HG03045 (cell line): ENCODE results near the gene FIGLA.
"Not testable (repeated sequence)": the region's sequence is repeated elsewhere in the genome, so short reads cannot be mapped to it uniquely, and the experiment has no call there.

Experiments
- ATAC-seq: cut with Tn5 transposase; IDR thresholded peaks from one replicate; pipeline ENCODE4 v1.9.1; 2021; ENCODE audit warnings: mild to moderate bottlenecking, moderate library complexity; ENCODE audit not compliant: unreplicated experiment

Gene FIGLA

GRCh38 chr2:70747284-70747683, 43.2 kb downstream of the FIGLA start:
- no peak for ATAC-seq

- ATAC-seq = no peak
These were observed 44.1 kb downstream of the FIGLA start for GRCh38 chr2:70746094-70746974.

GRCh38 chr2:70745276-70745825, 45.1 kb downstream of the FIGLA start:
- ATAC-seq = no peak

GRCh38 chr2:70744397-70744796, 46.0 kb downstream of the FIGLA start:
- no peak for ATAC-seq

GRCh38 chr2:70743677-70744076, 46.8 kb downstream of the FIGLA start:
- no peak for ATAC-seq

GRCh38 chr2:70743068-70743467, 47.4 kb downstream of the FIGLA start:
- no peak for ATAC-seq

GRCh38 chr2:70739492-70739891, 51.0 kb downstream of the FIGLA start:
- not testable (repeated sequence) for ATAC-seq

- ATAC-seq = no peak
These were observed 52.3 kb downstream of the FIGLA start for GRCh38 chr2:70738159-70738558.

- ATAC-seq = no peak
These were observed 55.4 kb downstream of the FIGLA start for GRCh38 chr2:70735071-70735470.

GRCh38 chr2:70733646-70734180, 56.7 kb downstream of the FIGLA start:
- ATAC-seq = no peak

GRCh38 chr2:70732766-70733645, 57.4 kb downstream of the FIGLA start:
- no peak for ATAC-seq

GRCh38 chr2:70730730-70731129, 59.7 kb downstream of the FIGLA start:
- ATAC-seq = no peak

GRCh38 chr2:70729647-70730046, 60.8 kb downstream of the FIGLA start:
- no peak for ATAC-seq

GRCh38 chr2:70728128-70728527, 62.3 kb downstream of the FIGLA start:
- no peak for ATAC-seq
